K562 (cell line): ENCODE results near the gene CABP2. TPM values are rescaled to one million over a fixed set of nuclear protein-coding genes. Genes with fewer than 3 reads are reported as not detected.
A peak's percentile ranks its signal among the peaks of the same experiment; 100 is the strongest.

Experiments used
- CSDE1 ChIP-seq, 2 experiments: fragments of 450-650 bp; IDR thresholded peaks; 2 replicates each; pipeline ENCODE4 v1.6.1; 2016; ENCODE audit warnings: mild to moderate bottlenecking in 1 of 2
- DDX20 ChIP-seq: fragments of 450-650 bp; IDR thresholded peaks from 2 replicates; pipeline ENCODE4 v1.6.1; 2016; ENCODE audit warnings: missing genetic modification characterization, low read depth, mild to moderate bottlenecking, missing compliant biosample characterization, moderate library complexity
- FOXP1 ChIP-seq: sonication (generic); formaldehyde crosslinking; IDR thresholded peaks from 2 replicates; pipeline ENCODE4 v1.8.0; 2022; ENCODE audit warnings: mild to moderate bottlenecking, missing genetic modification reagents
- GATAD2A ChIP-seq: fragments of 450-650 bp; IDR thresholded peaks from 2 replicates; pipeline ENCODE4 v1.6.1; 2017
- GTF2A2 ChIP-seq: IDR thresholded peaks from 2 replicates; pipeline ENCODE4 v1.6.1; 2016; ENCODE audit warnings: mild to moderate bottlenecking, missing genetic modification characterization, missing compliant biosample characterization
- NR2C1 ChIP-seq, 2 experiments: fragments of 450-650 bp; IDR thresholded peaks; 2 replicates each; pipeline ENCODE4 v1.6.1; 2017; ENCODE audit warnings: mild to moderate bottlenecking in 2 of 2, antibody characterized with exemption in 1 of 2, inconsistent platforms in 1 of 2, missing compliant biosample characterization in 1 of 2, missing genetic modification characterization in 1 of 2
- NR2C2 ChIP-seq, 2 experiments: fragments of 200-800 bp in 1 of 2; sonication (Bioruptor generic) in 1 of 2; sonication (generic) in 1 of 2; formaldehyde crosslinking in 1 of 2; IDR thresholded peaks; 2 replicates each; pipeline versions ENCODE4 v1.6.1 to v1.8.0; 2016 to 2022; ENCODE audit warnings: mild to moderate bottlenecking in 1 of 2, missing compliant biosample characterization in 1 of 2, missing genetic modification characterization in 1 of 2, missing genetic modification reagents in 1 of 2
- PCBP2 ChIP-seq: fragments of 200-400 bp; formaldehyde crosslinking; IDR thresholded peaks from 2 replicates; pipeline ENCODE4 v1.6.1; 2018; ENCODE audit warnings: low read length, low read depth, mild to moderate bottlenecking, moderate library complexity; ENCODE audit not compliant: poor library complexity, severe bottlenecking
- SMARCA4 ChIP-seq: fragments of 450-650 bp; IDR thresholded peaks from 2 replicates; pipeline ENCODE4 v1.6.1; 2016
- SPI1 ChIP-seq: IDR thresholded peaks from 2 replicates; pipeline ENCODE4 v1.6.1; 2011; ENCODE audit warnings: low read depth, low read length, control low read depth, borderline replicate concordance
- SUPT5H ChIP-seq: fragments of 450-650 bp; IDR thresholded peaks from 2 replicates; pipeline ENCODE4 v1.6.1; 2016
- TAF9B ChIP-seq: fragments of 450-650 bp; IDR thresholded peaks from 2 replicates; pipeline ENCODE4 v1.6.1; 2018; ENCODE audit warnings: mild to moderate bottlenecking; ENCODE audit not compliant: partially characterized antibody
- ZKSCAN8 ChIP-seq: fragments of 200-800 bp; sonication (Bioruptor generic); IDR thresholded peaks from 2 replicates; pipeline ENCODE4 v1.6.1; 2016; ENCODE audit warnings: missing genetic modification characterization, missing compliant biosample characterization
- ZNF12 ChIP-seq: sonication (generic); formaldehyde crosslinking; IDR thresholded peaks from 2 replicates; pipeline ENCODE4 v1.4.0; 2020; ENCODE audit warnings: mild to moderate bottlenecking, missing genetic modification reagents
- ZNF507 ChIP-seq: conservative IDR thresholded peaks from 2 replicates; pipeline ENCODE4 v1.6.1; 2017; ENCODE audit warnings: missing genetic modification characterization, missing compliant biosample characterization
- polyA plus RNA-seq, 8 experiments: library from polyadenylated mRNA; depleted of rRNA in 4 of 8; stranded (reverse) in 5 of 8; unstranded in 3 of 8; fragments of >200 nt; fragmentation: Nextera tagmentation in 2 of 8; fragmentation: Illumina TruSeq in 1 of 8; extraction: Ambion mirVana in 2 of 8; extraction: Trizol in 1 of 8; gene quantifications; 2 replicates each; pipeline versions ENCODE4 v1.2.1 to v1.2.3, GENCODE V29; 2011 to 2014; ENCODE audit warnings: inconsistent platforms in 1 of 8, missing spikeins in 1 of 8
- total RNA-seq, 7 experiments: library from RNA; depleted of rRNA in 6 of 7; stranded (reverse); fragments of >200 nt in 6 of 7; fragmentation: Illumina TruSeq in 2 of 7; extraction: Trizol in 2 of 7; gene quantifications; 2 replicates each; pipeline versions ENCODE4 v1.2.1 to v1.2.3, GENCODE V29; 2011 to 2021; ENCODE audit warnings: low replicate concordance in 1 of 7
- TF ChIP-seq, protein P1 (sequence below): sonication (generic); formaldehyde crosslinking; IDR thresholded peaks from 2 replicates; pipeline ENCODE4 v1.5.0; 2020; ENCODE audit warnings: missing genetic modification reagents
- TF ChIP-seq, protein P2 (sequence below): fragments of 450-650 bp; conservative IDR thresholded peaks from 2 replicates; pipeline ENCODE4 v1.6.1; 2016; ENCODE audit warnings: missing genetic modification characterization, low read depth, mild to moderate bottlenecking, missing compliant biosample characterization, moderate library complexity

CABP2 gene
- total and polyA plus RNA-seq, 9 of the 15 experiments (the other 6 are each of a cell fraction or from before 2014, with no cell fraction given) = not detected

DNA sequence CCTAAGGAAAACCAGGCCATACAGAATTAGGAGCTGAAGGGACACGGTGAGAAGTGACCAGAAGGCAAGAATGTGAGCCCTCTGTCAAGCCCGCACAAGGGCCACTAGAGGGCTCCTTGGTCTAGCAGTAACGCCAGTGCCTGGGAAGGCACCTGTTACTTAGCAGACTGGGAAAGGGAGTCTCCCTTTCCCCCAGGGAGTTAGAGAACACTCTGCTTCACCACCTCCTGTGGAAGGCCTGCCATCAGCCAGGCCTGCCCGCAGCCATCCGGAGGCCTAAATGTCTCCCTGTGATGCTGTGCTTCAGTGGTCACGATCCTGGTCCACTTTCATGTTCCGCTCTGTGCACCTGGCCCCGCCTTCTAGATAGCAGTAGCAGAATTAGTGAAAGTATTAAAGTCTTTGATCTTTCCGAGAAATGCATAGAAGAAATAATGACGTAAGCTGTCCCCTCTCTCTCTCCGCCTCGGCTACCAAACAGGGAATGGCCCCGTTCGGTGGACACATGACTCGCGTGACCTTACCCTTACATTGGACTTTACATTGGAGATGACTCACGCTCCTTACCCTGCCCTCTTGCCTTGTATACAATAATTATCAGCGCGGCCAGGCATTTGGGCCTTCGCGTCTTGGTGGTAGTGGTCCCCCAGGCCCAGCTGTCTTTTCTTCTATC, 49.6 kb upstream of the CABP2 start (continued):
- TF ChIP-seq ZNF507 (tag) = no peak
- TF ChIP-seq SUPT5H = no peak
- TF ChIP-seq NR2C2 (CRISPR knock-in tag; IDR thresholded peaks at IDR 0.05) = no peak
- TF ChIP-seq NR2C2 (tag; IDR thresholded peaks at IDR 0.05) = peak; percentile 49; the same call in 1 of the 2 replicates
- TF ChIP-seq, protein P1, sequence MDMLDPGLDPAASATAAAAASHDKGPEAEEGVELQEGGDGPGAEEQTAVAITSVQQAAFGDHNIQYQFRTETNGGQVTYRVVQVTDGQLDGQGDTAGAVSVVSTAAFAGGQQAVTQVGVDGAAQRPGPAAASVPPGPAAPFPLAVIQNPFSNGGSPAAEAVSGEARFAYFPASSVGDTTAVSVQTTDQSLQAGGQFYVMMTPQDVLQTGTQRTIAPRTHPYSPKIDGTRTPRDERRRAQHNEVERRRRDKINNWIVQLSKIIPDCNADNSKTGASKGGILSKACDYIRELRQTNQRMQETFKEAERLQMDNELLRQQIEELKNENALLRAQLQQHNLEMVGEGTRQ (CRISPR knock-in tag) = peak; percentile 41; the same call in 1 of the 2 replicates
- TF ChIP-seq PCBP2 = no peak
- no peak for TF ChIP-seq NR2C1 (IDR thresholded peaks at IDR 0.05)
- TF ChIP-seq NR2C1 (tag; IDR thresholded peaks at IDR 0.05) = peak; percentile 48; the same call in 1 of the 2 replicates
- 0 out of 2 replicates have a peak, but pooled peaks have one; percentile 20 for TF ChIP-seq GATAD2A
- TF ChIP-seq ZKSCAN8 (CRISPR knock-in tag) = 0 out of 2 replicates have a peak, but pooled peaks have one; percentile 26
- no peak for TF ChIP-seq CSDE1 (IDR thresholded peaks at IDR 0.05)
- 0 out of 2 replicates have a peak, but pooled peaks have one; percentile 27 for TF ChIP-seq FOXP1
- TF ChIP-seq TAF9B = peak; percentile 48
- peak; percentile 71; the same call in 1 of the 2 replicates for TF ChIP-seq SMARCA4
- TF ChIP-seq ZNF12 (CRISPR knock-in tag) = no peak
- TF ChIP-seq SPI1 = no peak
- no peak for TF ChIP-seq DDX20 (tag)
- TF ChIP-seq GTF2A2 (tag) = no peak
- TF ChIP-seq, protein P2, sequence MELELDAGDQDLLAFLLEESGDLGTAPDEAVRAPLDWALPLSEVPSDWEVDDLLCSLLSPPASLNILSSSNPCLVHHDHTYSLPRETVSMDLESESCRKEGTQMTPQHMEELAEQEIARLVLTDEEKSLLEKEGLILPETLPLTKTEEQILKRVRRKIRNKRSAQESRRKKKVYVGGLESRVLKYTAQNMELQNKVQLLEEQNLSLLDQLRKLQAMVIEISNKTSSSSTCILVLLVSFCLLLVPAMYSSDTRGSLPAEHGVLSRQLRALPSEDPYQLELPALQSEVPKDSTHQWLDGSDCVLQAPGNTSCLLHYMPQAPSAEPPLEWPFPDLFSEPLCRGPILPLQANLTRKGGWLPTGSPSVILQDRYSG (tag) = no peak
